Caki2 (cell line): Measurements from ENCODE around the gene BMAL1. TPM values are rescaled to one million over a fixed set of nuclear protein-coding genes. Genes with fewer than 3 reads are reported as not detected.

Experiments
- DNase-seq: peaks from one replicate; pipeline ENCODE4 v3.0.0-alpha.2; 2015; ENCODE audit warnings: low read depth
- in situ Hi-C: cut with HindIII; loops from 2 replicates; pipeline ENCODE4 v1.10.0; 2016; ENCODE audit warnings: low sequenced_read_pairs, low pct_unique_long_range_greater_than_20kb, mixed read lengths
- total RNA-seq: library from RNA; depleted of rRNA; stranded (reverse); fragments of >200 nt; shearing (Covaris generic); gene quantifications from 2 replicates; pipeline ENCODE4 v1.2.3, GENCODE V29; 2014; ENCODE audit warnings: low replicate concordance

Gene BMAL1
- total RNA-seq, 1 experiment from 2014 or later, result 11.3 TPM

DNA sequence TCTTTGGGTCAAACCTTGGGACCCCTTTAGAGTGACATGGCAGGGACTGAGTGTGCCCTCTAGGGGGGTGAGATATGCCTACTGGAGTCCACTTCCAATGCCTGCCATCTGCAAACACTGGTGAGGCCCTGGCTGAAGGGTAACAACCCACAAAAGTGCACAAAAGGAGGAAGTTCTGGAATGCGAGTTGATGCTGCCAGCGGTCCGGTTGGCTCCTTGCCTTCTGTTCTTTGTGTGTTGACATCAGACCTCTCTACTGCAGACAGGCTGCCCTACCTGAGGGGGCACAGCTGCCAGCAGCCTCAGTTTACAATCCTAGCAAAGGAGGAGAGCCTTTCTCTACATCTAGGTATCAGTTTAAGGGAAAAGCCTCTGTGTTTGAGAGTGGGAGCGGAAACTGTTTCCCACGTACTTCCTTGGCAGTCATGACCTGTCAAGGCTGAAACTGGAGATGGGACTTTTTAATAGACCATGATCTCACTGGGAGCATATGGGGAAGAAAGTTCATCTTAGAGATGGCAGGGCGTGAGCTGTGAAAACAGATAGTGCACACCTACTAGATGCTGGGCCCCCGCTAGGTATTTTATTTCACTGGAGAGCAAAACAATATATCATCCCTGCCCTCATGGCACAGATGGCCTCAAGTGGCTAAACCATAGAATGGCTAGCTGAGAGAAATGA, 27.2 kb downstream of the BMAL1 start:
- in situ Hi-C loops, result no loop called here

DNA sequence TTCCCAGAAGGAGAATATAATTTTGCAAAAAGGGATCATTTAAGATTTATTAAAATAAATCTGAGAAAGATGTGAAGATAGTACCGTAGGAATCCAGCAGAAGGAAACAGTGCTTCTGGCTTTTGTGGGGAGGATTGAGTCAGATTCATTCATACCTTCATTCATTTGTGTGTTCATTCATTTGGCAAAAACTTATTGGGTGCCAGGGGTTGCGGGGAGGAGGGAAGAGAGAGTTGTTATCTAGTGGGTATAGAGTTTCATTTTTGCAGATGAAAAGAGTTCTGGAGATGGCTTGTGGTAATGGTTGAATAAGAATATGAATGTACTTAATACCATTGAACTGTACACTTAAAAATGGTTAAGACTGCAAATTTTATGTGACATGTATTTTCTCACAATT, 31.1 kb downstream of the BMAL1 start:
- in situ Hi-C loops, result no loop called here

More for the DNA sequence above, 27.2 kb downstream of the BMAL1 start:
- DNase-seq, result no peak

DNA sequence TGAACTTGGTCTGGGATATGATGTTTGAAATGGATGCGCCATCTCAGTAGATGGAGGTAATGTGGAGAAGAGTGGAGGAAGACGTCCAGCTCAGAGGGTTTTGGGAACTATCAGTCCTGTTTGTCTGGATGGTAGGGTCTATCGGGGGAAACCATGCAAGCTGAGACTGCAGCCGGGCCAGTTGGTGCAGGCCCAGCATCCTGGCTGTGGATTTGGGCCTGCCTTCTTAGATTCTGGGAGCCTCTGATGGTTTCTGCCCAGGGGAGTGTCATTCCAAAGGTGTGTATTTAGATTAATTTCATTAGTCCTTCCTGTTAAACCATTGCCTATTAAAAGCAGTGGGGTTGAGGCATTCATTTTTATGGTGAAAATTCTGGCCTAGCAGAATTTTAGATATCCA, 31.6 kb downstream of the BMAL1 start:
- in situ Hi-C loops, result no loop called here

More for the DNA sequence above, 31.1 kb downstream of the BMAL1 start:
- DNase-seq, result no peak

DNA sequence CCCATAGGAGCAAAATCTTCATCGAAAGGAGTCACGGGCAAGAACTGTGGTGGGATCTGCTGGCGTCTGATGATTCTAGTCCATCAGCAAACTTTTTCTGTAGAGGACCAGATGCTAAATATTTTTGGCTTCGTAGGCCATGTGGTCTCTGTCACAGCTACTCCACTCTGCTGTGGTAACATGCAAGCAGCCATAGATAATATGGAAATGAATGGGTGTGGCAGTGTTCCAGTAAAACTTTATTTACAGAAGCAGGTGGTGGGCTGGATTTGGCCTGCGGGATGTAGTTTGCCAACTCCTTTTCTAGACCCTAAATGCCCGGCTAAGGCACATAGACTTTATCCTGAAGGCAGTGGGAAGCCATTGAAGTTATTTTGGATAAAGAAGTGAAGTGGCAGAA, 32.9 kb downstream of the BMAL1 start:
- in situ Hi-C loops, result no loop called here
- no peak for DNase-seq

More for the DNA sequence above, 31.6 kb downstream of the BMAL1 start:
- no peak for DNase-seq

DNA sequence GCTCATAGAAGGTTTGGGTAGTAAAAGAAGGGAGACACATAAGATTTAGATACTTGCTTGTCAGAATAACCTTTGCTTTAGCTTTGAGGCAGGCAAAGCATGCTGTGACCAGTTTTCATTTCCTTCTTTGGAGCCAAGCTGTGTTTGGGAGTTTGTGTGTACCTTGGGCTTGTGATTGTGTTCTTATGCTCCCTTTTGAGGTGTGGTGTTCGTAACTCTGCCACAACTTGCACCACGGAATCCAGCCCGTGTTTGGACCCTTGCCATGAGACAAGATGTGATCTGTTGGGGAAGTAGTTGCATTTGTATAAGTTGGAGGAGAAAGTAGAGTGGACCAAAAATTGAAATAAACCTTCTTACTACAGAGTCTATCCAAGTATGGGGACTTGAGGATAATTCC, 34.0 kb downstream of the BMAL1 start:
- DNase-seq, result no peak

DNA sequence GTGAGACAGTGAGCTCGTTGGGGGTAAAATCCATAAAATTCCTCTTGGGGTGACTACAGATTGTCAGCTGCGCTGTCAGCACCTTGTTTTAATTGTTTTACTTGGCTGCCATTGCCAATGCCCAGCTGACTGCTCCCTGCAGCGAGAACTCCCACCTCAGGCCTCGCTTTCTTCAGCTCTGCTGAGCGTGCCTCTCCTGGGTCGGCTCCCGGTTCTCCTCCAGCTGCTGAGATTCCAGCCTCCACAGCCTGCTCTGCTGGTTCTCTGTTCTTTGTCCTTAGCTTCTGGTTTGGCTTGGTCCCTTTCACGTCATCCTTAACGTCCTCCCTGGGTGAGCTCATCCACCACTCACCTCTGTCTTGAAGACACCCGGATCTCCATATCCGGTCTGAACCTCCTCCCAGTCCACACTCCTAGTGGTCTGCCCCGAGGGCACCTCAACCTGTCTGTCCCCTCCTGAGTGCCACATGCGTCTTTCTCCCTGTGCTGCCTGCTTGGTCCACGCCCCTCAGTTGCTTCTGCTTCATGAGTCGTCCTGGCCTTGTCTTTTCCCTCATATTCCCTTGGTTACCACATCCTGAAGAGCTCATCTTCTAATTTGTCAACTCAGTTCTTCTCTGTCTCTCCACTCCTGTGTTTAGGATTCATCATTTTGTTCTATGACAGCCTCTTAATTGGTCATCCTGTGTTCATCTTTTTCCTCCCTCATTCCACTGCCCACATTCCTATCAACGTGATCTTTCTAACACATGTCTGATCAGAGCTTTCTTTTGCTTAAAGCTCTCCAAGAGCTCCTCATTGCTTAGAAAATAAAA, 35.6 kb downstream of the BMAL1 start:
- DNase-seq, result no peak
- in situ Hi-C loops, result no loop called here

More for the DNA sequence above, 34.0 kb downstream of the BMAL1 start:
- in situ Hi-C loops, result no loop called here

DNA sequence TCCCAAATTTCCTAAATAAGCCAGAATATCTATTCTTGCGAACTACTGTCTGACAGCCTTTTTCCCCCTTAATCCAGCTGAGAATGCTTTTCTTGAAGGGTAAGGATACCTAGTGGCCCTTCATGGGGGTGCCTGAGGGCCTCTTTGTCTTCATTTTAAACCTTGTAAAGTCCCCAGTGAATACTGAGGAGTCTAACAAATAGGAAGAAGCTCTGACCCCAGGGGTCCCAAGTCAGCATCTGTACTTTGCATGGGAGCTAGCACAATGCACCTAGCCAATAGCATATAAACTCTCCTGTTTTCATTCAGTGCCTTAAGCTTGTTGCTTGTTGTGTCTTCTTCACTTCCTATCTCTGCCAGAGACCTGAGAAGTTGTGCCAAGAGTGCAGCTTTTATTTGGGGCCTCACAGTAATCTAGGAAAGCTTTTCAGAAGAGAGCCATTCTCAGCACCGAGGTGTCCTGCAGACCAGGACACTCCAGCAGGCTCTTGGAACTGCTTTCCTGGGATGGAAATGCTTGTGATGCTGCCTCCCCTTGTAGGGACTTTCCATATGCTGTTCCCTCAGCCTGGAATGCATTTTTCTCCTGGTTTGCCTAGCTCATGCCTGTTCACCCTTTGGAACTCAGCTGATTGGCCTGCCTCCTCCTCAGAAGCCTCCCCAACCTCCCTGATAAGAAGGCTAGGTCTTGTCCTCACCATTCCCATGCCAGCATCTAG, 37.2 kb downstream of the BMAL1 start:
- in situ Hi-C loops, result no loop called here

DNA sequence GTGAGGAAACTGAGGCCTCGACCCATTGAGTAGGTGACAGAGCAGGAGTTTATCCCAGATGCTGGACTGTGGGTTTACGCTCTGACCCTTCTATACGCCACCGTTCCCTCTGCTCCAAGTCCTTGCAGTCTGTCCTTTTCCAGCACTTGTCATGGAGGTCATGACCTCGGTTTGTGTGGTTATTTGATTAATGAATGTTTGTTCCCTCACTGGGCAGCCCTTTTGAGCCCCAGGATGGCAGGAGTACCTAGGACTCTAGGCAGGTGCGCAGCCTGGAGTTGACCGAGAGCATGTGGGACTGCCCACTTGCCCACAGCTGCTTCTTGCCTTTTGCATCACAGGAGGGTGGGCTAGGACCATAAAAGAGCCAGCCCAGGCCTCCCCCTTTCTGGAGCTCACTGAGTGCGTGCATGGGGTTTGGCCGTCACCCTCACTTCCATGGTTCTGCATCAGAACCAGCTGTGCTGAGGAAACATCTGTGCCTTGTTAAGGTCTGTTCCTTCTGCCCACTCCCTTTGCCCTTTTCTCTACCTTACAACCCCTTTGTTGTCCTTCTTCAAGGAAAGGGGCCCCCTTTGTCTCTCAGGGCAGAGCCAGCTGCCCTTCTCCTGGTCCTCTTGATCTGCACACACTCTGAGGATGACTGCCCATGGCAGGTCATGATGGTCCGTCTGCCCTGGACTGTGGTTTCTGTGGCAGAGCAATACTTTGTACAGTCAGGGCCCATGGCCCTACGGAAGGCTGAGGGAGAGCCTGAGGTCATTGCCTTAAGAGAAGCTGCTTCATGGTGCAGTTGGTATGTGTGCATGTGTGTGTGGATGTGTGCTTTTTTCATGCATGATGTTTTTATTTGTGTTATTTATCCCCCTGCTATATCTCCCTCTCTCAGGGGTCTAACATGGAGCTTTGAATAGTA, 38.2 kb downstream of the BMAL1 start:
- in situ Hi-C loops, result no loop called here
- DNase-seq, result no peak

More for the DNA sequence above, 37.2 kb downstream of the BMAL1 start:
- no peak for DNase-seq

DNA sequence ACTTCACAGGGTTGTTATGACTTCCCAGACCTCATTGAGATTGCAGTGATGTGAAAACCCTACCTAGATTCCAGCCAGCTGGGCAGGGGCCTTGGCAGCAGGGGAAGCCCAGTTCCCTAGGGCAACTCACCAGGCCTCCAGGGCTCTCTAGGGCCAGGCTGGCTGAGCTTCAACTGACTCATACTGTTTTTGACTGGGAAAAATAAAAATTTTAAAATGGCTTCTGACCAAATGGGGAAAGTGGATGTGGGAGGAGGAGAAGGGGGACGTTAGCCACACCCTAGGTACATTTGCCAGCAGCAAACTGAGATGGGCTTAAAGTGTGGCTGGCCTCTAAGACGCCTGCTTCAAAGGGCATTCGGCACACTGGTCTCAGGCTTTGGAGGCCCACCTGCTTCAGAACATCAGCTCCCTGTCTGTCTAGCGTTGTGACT, 39.0 kb downstream of the BMAL1 start:
- DNase-seq, result no peak
- in situ Hi-C loops, result no loop called here

DNA sequence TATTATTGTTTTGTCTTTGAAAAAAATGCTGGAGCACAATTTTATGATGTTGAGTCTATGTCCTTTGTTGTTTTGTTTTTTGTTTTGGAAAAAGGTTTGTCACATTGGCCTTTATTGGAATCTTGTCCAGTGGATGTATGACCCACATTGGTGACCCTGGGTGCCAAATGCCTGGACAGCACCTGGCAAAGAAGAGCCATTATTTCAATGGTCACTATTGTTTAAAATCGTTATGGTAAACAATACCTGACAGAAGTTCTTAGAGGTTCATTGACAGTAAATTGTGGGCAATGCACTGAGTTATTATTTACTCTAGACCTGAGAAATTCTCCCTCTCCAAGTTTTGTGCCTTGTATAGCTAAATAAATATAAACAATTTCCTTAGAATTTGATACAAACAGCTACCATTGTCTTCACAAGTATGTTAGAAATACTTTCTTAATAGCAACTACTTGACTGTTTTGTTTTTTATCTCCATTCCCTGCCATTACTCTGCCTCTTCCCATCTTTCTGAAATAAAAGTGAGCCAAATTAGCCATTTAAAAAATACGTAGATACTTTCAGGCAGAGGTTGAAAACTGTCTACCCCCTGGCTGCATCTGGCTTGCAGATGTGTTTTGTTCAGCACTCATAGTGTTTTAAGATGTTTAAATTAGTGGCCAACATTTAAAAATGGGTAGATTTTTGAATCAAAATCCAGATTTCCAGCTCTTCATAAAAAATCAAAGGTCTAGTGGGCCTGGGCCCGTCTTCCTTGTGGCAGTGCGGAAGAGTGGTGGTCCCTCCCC, 39.9 kb downstream of the BMAL1 start:
- in situ Hi-C loops, result no loop called here

DNA sequence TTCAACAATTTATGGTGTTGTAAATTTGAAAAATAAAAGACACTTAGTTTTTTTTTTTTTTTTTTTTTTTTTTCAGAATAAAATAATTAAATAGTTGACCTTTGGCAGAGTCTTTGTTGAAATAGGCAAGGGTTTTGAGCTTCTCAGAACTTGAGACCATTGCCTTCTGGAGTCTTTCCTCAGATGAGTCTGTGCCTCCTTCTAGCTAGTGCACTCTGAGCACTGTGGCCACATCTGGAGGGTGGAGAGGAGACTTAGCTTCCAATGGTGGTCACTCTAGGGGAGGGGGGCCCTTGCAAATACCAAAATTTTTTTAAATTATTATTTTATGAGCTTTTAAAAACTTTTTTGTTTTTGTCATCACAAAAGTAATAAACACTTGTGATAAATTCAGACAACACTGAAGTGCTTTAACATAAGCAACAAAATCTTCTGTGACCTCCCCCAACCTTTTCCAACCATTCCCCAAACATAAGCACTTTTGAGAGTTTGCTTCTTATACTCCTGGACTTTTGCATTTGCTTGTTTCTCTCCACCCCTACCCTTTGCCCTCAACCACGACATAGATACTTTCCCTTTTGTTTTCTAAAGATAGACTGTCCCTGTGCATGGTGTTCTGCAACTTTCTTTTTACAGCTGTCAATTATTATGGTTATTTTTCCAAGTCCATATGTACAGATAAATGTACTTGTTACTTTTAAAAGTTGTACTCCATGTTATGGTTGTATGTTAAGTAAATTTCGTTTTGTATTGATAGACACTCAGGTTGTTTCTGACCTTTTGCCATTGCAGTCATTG, 41.1 kb downstream of the BMAL1 start:
- in situ Hi-C loops, result no loop called here
- no peak for DNase-seq

More for the DNA sequence above, 39.9 kb downstream of the BMAL1 start:
- DNase-seq, result no peak

DNA sequence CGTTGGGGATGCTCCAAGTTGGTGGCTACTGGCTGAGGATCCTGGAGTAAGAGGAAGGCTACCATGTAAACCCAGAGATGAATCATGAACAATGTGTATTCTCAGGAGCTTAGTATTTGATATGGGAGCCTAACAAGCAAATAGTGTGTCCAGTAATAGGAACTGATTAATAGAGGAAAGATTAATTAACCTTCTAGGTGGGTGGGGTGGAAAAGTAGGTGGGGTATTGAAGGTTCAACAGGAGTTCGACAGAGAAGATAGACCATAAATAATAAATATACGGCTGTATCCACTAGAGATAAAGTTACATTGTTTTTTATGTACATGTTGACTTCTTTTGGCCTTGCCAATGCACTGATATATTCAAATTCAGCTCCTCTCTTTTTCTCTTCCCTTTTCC, 43.1 kb downstream of the BMAL1 start:
- in situ Hi-C loops, result no loop called here
- DNase-seq, result no peak

DNA sequence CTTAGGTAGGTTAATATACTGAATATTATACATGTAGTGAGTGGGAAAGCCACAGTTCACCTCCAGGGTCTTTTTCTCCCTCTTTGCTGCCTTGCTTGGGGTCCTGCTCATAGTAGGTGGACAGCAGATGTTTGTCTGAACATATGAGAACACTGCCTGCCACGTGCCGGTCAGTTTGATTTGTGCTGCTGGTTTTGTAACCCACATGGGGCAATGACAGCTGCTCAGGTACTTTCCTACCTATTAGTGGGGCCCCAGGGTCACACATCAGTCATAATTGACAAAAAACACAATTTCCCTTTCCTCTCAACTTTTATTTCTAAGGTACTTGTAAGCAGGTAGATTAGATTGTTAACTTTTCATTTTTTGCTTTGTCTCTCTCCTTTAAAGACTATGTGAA, 43.8 kb downstream of the BMAL1 start:
- no peak for DNase-seq
- in situ Hi-C loops, result no loop called here

DNA sequence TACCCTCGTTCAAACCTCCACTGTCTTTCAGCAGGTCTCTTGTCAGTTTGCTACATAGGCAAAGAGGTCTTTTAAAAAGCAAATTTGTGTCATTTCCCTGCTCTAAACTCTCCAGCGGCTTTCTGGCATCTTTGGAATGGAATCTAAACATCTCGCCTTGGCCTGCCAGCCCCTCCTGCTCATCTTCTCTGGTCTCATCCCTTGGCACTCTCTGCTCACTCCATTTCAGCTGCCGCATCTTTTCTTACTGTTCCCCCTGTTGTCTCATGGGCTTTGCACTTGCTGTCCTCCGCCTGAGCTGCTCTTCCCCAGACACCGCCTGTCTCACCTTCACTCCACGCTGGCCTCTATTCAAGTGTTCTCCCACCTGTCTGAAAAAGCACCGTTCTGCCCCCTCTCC, 46.6 kb downstream of the BMAL1 start:
- in situ Hi-C loops, result no loop called here
- DNase-seq, result no peak

DNA sequence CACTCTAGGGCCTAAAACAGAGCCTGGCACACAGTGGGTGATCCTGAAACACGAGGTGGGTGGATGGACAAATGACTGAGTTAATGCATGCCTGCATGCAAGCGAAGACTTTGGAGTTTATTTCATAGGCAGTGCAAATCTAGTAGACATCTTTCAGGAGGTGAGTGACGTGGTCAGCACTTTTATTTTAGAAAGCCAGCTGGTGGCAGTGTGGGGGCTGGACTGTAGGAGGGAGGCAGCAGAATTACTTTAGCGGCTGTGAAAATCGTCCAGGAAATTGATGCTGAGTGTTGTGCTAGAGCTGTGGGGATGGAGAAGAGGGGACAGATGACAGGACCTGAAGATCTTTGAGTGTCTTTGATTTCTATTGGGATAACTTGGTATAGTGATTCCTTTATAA, 47.1 kb downstream of the BMAL1 start:
- in situ Hi-C loops, result no loop called here
- DNase-seq, result no peak

DNA sequence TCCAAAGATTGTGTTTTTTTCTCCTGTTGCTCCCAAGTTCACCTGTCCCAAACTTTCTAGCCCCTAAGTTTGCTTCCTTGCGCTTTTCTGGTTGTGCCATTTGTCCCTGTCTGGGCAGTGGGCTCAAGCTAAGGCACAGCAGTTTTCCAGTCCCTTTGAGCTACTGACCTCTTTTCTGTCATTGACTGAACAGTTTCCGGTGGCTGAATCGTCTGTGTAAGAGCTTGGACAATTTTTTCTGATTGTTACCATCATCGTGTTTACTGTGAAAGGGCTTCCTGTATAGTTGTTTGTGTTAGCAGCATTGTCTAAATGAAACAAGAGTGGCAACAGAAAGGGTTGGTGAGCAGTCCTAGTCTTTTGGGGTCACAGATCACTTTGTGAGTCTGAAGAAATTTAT, 49.8 kb downstream of the BMAL1 start:
- in situ Hi-C loops, result no loop called here
- DNase-seq, result no peak

DNA sequence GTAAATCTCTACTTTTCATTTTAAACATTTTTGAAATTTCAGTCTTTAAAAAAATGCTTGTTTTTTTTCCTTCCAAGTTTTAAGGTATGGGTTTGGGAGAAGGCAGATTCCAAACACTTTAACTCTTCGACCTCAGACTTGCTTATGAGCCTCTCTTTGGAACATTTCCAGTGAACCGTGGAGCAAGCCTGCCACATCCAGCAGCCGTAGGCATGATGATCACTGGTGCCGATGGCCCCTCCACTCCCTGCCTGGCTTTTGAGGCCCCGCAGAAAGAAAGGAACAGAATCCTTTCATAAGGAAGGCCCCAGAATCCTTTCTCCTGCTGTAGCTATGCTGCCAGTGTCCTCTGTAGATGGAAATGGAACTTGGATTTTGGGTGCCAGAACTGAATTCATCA, 50.7 kb downstream of the BMAL1 start:
- in situ Hi-C loops, result no loop called here
- no peak for DNase-seq
